Measurements from ENCODE around the gene TRAPPC8.
"Not testable (repeated sequence)": the region's sequence is repeated elsewhere in the genome, so short reads cannot be mapped to it uniquely, and the experiment has no call there.

TRAPPC8 gene

GRCh38 chr18:31860488-31860887 lies 82.4 kb downstream of the TRAPPC8 start:
- peak; percentile 40 for FAIRE-seq

- no peak for FAIRE-seq
These were observed 85.3 kb downstream of the TRAPPC8 start for GRCh38 chr18:31857526-31858106.

GRCh38 chr18:31850844-31851243 lies 92.1 kb downstream of the TRAPPC8 start:
- no peak for FAIRE-seq

GRCh38 chr18:31840499-31840898 lies 102.4 kb downstream of the TRAPPC8 start:
- FAIRE-seq = no peak

- FAIRE-seq = no peak
These were observed 105.0 kb downstream of the TRAPPC8 start for GRCh38 chr18:31837879-31838278.

- FAIRE-seq = no peak
These were observed 107.3 kb downstream of the TRAPPC8 start for GRCh38 chr18:31835528-31836133.

GRCh38 chr18:31831903-31832302 lies 111.0 kb downstream of the TRAPPC8 start:
- no peak for FAIRE-seq

- FAIRE-seq = no peak
These were observed 112.2 kb downstream of the TRAPPC8 start for GRCh38 chr18:31830686-31831085.

GRCh38 chr18:31828613-31829012 lies 114.3 kb downstream of the TRAPPC8 start:
- FAIRE-seq = no peak

- not testable (repeated sequence) for FAIRE-seq
These were observed 116.1 kb downstream of the TRAPPC8 start for GRCh38 chr18:31826673-31827325.

GRCh38 chr18:31825772-31826171 lies 117.2 kb downstream of the TRAPPC8 start:
- no peak for FAIRE-seq

- no peak for FAIRE-seq
These were observed 121.3 kb downstream of the TRAPPC8 start for GRCh38 chr18:31821545-31822171.

- no peak for FAIRE-seq
These were observed 123.1 kb downstream of the TRAPPC8 start for GRCh38 chr18:31819925-31820229.

- peak; percentile 88 for FAIRE-seq
These were observed 123.6 kb downstream of the TRAPPC8 start for GRCh38 chr18:31819106-31819924.

GRCh38 chr18:31814132-31814531 lies 128.8 kb downstream of the TRAPPC8 start:
- FAIRE-seq = no peak

GRCh38 chr18:31810336-31811130 lies 132.4 kb downstream of the TRAPPC8 start:
- not testable (repeated sequence) for FAIRE-seq

GRCh38 chr18:31809049-31809448 lies 133.9 kb downstream of the TRAPPC8 start:
- not testable (repeated sequence) for FAIRE-seq

GRCh38 chr18:31801078-31801477 lies 141.8 kb downstream of the TRAPPC8 start:
- FAIRE-seq = no peak

- not testable (repeated sequence) for FAIRE-seq
These were observed 143.7 kb downstream of the TRAPPC8 start for GRCh38 chr18:31799257-31799656.

GRCh38 chr18:31798399-31798798 lies 144.5 kb downstream of the TRAPPC8 start:
- no peak for FAIRE-seq

GRCh38 chr18:31795747-31796146 lies 147.2 kb downstream of the TRAPPC8 start:
- FAIRE-seq = no peak

- FAIRE-seq = no peak
These were observed 149.4 kb downstream of the TRAPPC8 start for GRCh38 chr18:31793531-31793930.
